Suprapubic skin (tissue), 4 donors: Measurements from ENCODE around the gene SLC9C2.

Experiments used
- EP300 ChIP-seq: sonication (generic); formaldehyde crosslinking; IDR thresholded peaks from one replicate; pipeline ENCODE4 v1.6.1; 2017; ENCODE audit warnings: antibody characterized with exemption
- POLR2A ChIP-seq, 2 donors: fragments of 450-650 bp; IDR thresholded peaks; one replicate each; pipeline ENCODE4 v1.6.1; 2017; ENCODE audit warnings: antibody characterized with exemption in 2 of 2, mild to moderate bottlenecking in 2 of 2, moderate library complexity in 2 of 2
- POLR2AphosphoS5 ChIP-seq, 3 donors: sonication (generic); formaldehyde crosslinking; IDR thresholded peaks; one replicate each; pipeline ENCODE4 v1.6.1; 2017; ENCODE audit warnings: antibody characterized with exemption in 3 of 3
- TF ChIP-seq, protein P1 (sequence below), 2 donors: fragments of 200-600 bp in 1 of 2; fragments of 450-650 bp in 1 of 2; sonication (generic) in 1 of 2; IDR thresholded peaks; one replicate each; pipeline ENCODE4 v1.5.1; 2016 to 2019; ENCODE audit warnings: antibody characterized with exemption in 2 of 2, mild to moderate bottlenecking in 1 of 2, moderate library complexity in 1 of 2

DNA sequence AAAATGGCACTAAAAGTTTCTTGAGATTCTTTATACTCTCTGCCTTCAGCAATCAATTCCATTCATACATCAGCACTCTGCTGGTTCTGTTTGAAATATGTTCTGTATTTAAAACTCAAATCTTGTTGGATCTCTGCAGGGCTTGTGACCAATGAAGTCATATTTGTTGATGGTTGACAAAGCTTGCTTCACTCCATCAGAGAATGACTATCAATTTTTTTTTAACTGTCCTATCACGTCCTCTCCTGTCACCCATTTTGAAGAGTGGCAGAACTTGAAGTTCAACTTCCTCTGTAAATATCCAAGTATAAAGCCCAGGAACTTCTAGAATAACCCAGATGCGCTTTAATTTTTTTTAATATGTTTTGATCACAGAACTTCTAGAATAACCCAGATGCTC lies 114.9 kb downstream of the SLC9C2 start:
- TF ChIP-seq, protein P1, sequence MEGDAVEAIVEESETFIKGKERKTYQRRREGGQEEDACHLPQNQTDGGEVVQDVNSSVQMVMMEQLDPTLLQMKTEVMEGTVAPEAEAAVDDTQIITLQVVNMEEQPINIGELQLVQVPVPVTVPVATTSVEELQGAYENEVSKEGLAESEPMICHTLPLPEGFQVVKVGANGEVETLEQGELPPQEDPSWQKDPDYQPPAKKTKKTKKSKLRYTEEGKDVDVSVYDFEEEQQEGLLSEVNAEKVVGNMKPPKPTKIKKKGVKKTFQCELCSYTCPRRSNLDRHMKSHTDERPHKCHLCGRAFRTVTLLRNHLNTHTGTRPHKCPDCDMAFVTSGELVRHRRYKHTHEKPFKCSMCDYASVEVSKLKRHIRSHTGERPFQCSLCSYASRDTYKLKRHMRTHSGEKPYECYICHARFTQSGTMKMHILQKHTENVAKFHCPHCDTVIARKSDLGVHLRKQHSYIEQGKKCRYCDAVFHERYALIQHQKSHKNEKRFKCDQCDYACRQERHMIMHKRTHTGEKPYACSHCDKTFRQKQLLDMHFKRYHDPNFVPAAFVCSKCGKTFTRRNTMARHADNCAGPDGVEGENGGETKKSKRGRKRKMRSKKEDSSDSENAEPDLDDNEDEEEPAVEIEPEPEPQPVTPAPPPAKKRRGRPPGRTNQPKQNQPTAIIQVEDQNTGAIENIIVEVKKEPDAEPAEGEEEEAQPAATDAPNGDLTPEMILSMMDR (IDR thresholded peaks at IDR 0.05): no peak
- TF ChIP-seq POLR2A (IDR thresholded peaks at IDR 0.05): no peak
- TF ChIP-seq EP300: no peak
- TF ChIP-seq POLR2AphosphoS5 (IDR thresholded peaks at IDR 0.05): no peak
